Thyroid gland (tissue), 4 donors: ENCODE data around the gene WDR77. TPM values are rescaled to one million over a fixed set of nuclear protein-coding genes. Genes with fewer than 3 reads are reported as not detected.
A peak's percentile ranks its signal among the peaks of the same experiment; 100 is the strongest.

Source experiments
- DNase-seq, 2 donors: peaks; one replicate each; pipeline ENCODE4 v3.0.0-alpha.2; 2019
- H3K27ac ChIP-seq, 3 donors: fragments of 200-600 bp; sonication (generic); 1 replicate in 2 of 3; 2 replicates in 1 of 3; pipeline ENCODE4 v1.5.1; 2016 to 2019; ENCODE audit warnings: mild to moderate bottlenecking in 1 of 3, moderate library complexity in 1 of 3
- H3K27me3 ChIP-seq: fragments of 200-600 bp; sonication (generic); one replicate; pipeline ENCODE4 v1.5.1; 2019
- H3K36me3 ChIP-seq, 2 donors: fragments of 200-600 bp; sonication (generic); one replicate each; pipeline ENCODE4 v1.5.1; 2016 to 2019
- H3K4me1 ChIP-seq, 2 donors: fragments of 200-600 bp; sonication (generic); one replicate each; pipeline ENCODE4 v1.5.1; 2017 to 2019
- H3K4me3 ChIP-seq, 3 donors: fragments of 200-600 bp; sonication (generic); replicated peaks in 1 of 3; 1 replicate in 2 of 3; 2 replicates in 1 of 3; pipeline ENCODE4 v1.5.1; 2016; ENCODE audit warnings: mild to moderate bottlenecking in 1 of 3
- H3K9me3 ChIP-seq: fragments of 200-600 bp; sonication (generic); one replicate; pipeline ENCODE4 v1.5.1; 2017
- CTCF ChIP-seq, 6 experiments: fragments of 200-600 bp in 3 of 6; fragments of 450-650 bp in 3 of 6; sonication (generic) in 3 of 6; IDR thresholded peaks; one replicate each; pipeline ENCODE4 v1.5.1; 2016 to 2019; ENCODE audit warnings: antibody characterized with exemption in 6 of 6, mild to moderate bottlenecking in 2 of 6, inconsistent platforms in 1 of 6, moderate library complexity in 1 of 6
- POLR2A ChIP-seq, 2 donors: fragments of 450-650 bp; IDR thresholded peaks; one replicate each; pipeline ENCODE4 v1.6.1; 2017; ENCODE audit warnings: antibody characterized with exemption in 2 of 2, mild to moderate bottlenecking in 2 of 2, moderate library complexity in 1 of 2
- WGBS, 2 donors: methylation state at CpG; one replicate each; pipeline ENCODE4 v1.1.5; 2017; 5-methylcytosine and 5-hydroxymethylcytosine counted together
- intact Hi-C: fragments of 100-400 bp; cut with DNase I; formaldehyde crosslinking; loops from one replicate; pipeline ENCODE4 v1.15.1; 2023
- total RNA-seq, 4 donors: library from RNA; depleted of rRNA; stranded (reverse); fragments of >200 nt; gene quantifications; one replicate each; pipeline ENCODE4 v1.2.3, GENCODE V29; 2016

WDR77 gene
- total RNA-seq, 4 donors from 2014 or later = 19.5 to 36.1 (median 26.3) TPM

- Histone ChIP-seq H3K27ac (no peak overlapping the region), H3K36me3 (no peaks in the 10 kb centered on the region), H3K27me3 (no peaks in the 10 kb centered on the region), H3K4me1 (no peaks in the 10 kb centered on the region), H3K9me3 (no peaks in the 10 kb centered on the region), H3K4me3 (no peak overlapping the region)
- intact Hi-C loops = no loop called here
- 86 to 91% methylated on average over 5 of the region's 5 CpGs for WGBS, 2 donors
- TF ChIP-seq POLR2A (IDR thresholded peaks at IDR 0.05) (no peak), CTCF (IDR thresholded peaks at IDR 0.05) (no peak)
- no peak for DNase-seq
These were observed 26.6 kb upstream of the WDR77 start for GRCh38 chr1:111475701-111476100.

GRCh38 chr1:111474521-111474920 lies 25.5 kb upstream of the WDR77 start:
- 75 to 76% methylated on average over 4 of the region's 4 CpGs for WGBS, 2 donors
- Histone ChIP-seq H3K9me3 (no peaks in the 10 kb centered on the region), H3K4me1 (no peaks in the 10 kb centered on the region), H3K36me3 (no peaks in the 10 kb centered on the region), H3K4me3 (no peak overlapping the region), H3K27me3 (no peaks in the 10 kb centered on the region), H3K27ac (peak overlapping the region in 1 of 3 donors; percentile 10)
- DNase-seq = no peak
- no peak for TF ChIP-seq CTCF (IDR thresholded peaks at IDR 0.05)
- no peak for TF ChIP-seq POLR2A (IDR thresholded peaks at IDR 0.05)
- intact Hi-C loops = no loop called here

GRCh38 chr1:111474106-111474505 lies 25.1 kb upstream of the WDR77 start:
- WGBS, 2 donors = 64 to 70% methylated on average over 5 of the region's 5 CpGs
- intact Hi-C loops = no loop called here

GRCh38 chr1:111471538-111471937 lies 22.5 kb upstream of the WDR77 start:
- 96 to 97% methylated on average over 3 of the region's 3 CpGs for WGBS, 2 donors
- Histone ChIP-seq H3K36me3 (peaks cover 0 to 4% of the 10 kb centered on the region in 2 donors), H3K27ac (no peak overlapping the region), H3K4me1 (no peaks in the 10 kb centered on the region), H3K4me3 (no peak overlapping the region), H3K9me3 (no peaks in the 10 kb centered on the region), H3K27me3 (no peaks in the 10 kb centered on the region)
- intact Hi-C loops = no loop called here
- TF ChIP-seq POLR2A (IDR thresholded peaks at IDR 0.05) (no peak), CTCF (IDR thresholded peaks at IDR 0.05) (no peak)
- no peak for DNase-seq

More at GRCh38 chr1:111474106-111474505, 25.1 kb upstream of the WDR77 start:
- no peaks in the 10 kb centered on the region for H3K27me3 ChIP-seq
- H3K36me3 ChIP-seq = no peaks in the 10 kb centered on the region
- no peak for DNase-seq
- peak overlapping the region in 1 of 3 donors; percentile 10 for H3K27ac ChIP-seq
- no peak overlapping the region for H3K4me3 ChIP-seq
- TF ChIP-seq POLR2A (IDR thresholded peaks at IDR 0.05) (no peak), CTCF (IDR thresholded peaks at IDR 0.05) (no peak)
- H3K9me3 ChIP-seq = no peaks in the 10 kb centered on the region
- no peaks in the 10 kb centered on the region for H3K4me1 ChIP-seq

GRCh38 chr1:111471012-111471411 lies 22.0 kb upstream of the WDR77 start:
- DNase-seq = peak; percentile 11 to 14
- Histone ChIP-seq H3K27ac (no peak overlapping the region), H3K4me3 (no peak overlapping the region), H3K27me3 (no peaks in the 10 kb centered on the region), H3K4me1 (no peaks in the 10 kb centered on the region), H3K36me3 (peaks cover 0 to 4% of the 10 kb centered on the region in 2 donors), H3K9me3 (no peaks in the 10 kb centered on the region)
- intact Hi-C loops = no loop called here
- 64 to 73% methylated on average over 3 of the region's 3 CpGs for WGBS, 2 donors
- TF ChIP-seq POLR2A (IDR thresholded peaks at IDR 0.05) (no peak), CTCF (IDR thresholded peaks at IDR 0.05) (no peak)
